ENCODE results near the gene NT5M. TPM values are rescaled to one million over a fixed set of nuclear protein-coding genes. Genes with fewer than 3 reads are reported as not detected.

Gene NT5M
- total RNA-seq, 6 experiments from 2014 or later: 0.51 to 3.0 (median 0.87) TPM

DNA sequence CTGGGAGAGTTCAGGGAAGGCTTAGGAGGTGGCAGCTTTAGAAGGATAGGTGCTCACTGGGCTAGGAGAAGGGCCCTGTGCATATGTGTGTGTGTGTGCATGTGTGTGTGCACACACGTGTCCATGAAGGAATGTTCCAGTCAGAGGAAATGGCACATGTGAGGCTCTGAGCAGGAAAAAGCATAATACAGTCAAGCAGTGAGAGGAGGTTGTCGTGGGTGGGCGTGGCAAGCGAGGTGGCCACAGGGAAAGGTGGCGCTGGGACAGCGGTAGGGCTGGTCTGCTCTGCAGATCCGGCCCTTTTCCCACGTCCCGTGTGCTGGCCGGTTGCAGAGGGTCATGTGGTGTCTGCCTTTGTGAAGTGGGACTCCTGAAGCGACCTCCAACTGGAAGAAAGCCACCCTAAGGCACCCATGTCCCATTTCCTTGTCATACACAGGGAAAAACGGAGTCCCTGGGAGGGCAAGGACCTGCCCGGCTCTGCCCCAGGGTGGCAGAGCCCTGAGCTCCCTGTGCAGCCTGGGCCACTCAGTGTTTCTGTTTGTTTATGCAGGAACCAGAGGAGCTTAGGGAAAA, 40.1 kb downstream of the NT5M start:
- ATAC-seq: no peak
- no peak overlapping the region for H3K4me3 ChIP-seq
- no peaks in the 10 kb centered on the region for H3K27me3 ChIP-seq
- DNase-seq: peak in 2 of 3 donors; percentile 16 to 19
- no peaks in the 10 kb centered on the region for H3K36me3 ChIP-seq
- no peaks in the 10 kb centered on the region for H3K4me1 ChIP-seq
- WGBS (ENCODE audit: insufficient coverage, low coverage, low lambda C conversion rate, missing lambda C conversion rate): no CpG with 5 or more reads among the region's 13 CpGs
- no peaks in the 10 kb centered on the region for H3K9me3 ChIP-seq
- no peak for TF ChIP-seq POLR2A (IDR thresholded peaks at IDR 0.05)
- TF ChIP-seq, protein P1, sequence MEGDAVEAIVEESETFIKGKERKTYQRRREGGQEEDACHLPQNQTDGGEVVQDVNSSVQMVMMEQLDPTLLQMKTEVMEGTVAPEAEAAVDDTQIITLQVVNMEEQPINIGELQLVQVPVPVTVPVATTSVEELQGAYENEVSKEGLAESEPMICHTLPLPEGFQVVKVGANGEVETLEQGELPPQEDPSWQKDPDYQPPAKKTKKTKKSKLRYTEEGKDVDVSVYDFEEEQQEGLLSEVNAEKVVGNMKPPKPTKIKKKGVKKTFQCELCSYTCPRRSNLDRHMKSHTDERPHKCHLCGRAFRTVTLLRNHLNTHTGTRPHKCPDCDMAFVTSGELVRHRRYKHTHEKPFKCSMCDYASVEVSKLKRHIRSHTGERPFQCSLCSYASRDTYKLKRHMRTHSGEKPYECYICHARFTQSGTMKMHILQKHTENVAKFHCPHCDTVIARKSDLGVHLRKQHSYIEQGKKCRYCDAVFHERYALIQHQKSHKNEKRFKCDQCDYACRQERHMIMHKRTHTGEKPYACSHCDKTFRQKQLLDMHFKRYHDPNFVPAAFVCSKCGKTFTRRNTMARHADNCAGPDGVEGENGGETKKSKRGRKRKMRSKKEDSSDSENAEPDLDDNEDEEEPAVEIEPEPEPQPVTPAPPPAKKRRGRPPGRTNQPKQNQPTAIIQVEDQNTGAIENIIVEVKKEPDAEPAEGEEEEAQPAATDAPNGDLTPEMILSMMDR (IDR thresholded peaks at IDR 0.05): no peak
- intact Hi-C loops (cut with DNase I): no loop called here
- H3K27ac ChIP-seq: no peak overlapping the region

DNA sequence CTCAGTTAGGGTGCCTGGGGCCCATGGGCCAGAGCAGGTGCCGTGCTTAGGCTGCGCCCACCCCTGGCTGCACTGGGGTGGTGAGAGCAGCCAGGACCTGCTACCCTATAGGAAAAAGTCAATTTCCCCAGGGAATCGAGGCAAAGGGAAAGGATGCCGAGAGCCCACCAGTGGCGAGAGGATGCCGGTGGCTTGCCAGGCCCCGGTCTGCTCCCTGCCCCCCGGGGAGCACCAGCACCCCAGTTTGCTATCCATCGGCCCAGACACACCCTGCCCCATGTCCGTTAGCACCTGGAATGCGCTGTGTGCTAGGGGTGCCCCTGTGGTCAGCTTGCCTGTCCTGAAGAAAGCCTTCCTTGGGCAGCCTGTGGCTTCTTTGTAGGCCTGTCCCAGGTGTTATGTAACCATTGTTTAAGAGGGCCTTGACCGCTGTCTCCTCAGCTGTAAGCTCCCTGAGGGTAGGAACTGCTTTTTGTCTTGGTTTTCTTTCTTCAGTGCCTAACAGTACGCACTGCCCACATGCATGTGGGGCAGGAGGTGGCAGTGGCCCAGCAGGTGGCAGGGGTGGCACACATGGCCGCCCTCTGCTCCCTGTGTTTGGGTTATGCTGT, 40.8 kb downstream of the NT5M start:
- H3K9me3 ChIP-seq: no peaks in the 10 kb centered on the region
- no peaks in the 10 kb centered on the region for H3K27me3 ChIP-seq
- no peak for TF ChIP-seq POLR2A (IDR thresholded peaks at IDR 0.05)
- TF ChIP-seq, protein P1 (IDR thresholded peaks at IDR 0.05): no peak
- H3K36me3 ChIP-seq: no peaks in the 10 kb centered on the region
- DNase-seq (peak in 2 of 3 donors; percentile 19 to 33), ATAC-seq (no peak)
- no peaks in the 10 kb centered on the region for H3K4me1 ChIP-seq
- intact Hi-C loops (cut with DNase I): no loop called here
- H3K4me3 ChIP-seq: no peak overlapping the region
- 95% methylated on average over 10 of the region's 14 CpGs for WGBS (ENCODE audit: insufficient coverage, low coverage, low lambda C conversion rate, missing lambda C conversion rate)
- no peak overlapping the region for H3K27ac ChIP-seq

DNA sequence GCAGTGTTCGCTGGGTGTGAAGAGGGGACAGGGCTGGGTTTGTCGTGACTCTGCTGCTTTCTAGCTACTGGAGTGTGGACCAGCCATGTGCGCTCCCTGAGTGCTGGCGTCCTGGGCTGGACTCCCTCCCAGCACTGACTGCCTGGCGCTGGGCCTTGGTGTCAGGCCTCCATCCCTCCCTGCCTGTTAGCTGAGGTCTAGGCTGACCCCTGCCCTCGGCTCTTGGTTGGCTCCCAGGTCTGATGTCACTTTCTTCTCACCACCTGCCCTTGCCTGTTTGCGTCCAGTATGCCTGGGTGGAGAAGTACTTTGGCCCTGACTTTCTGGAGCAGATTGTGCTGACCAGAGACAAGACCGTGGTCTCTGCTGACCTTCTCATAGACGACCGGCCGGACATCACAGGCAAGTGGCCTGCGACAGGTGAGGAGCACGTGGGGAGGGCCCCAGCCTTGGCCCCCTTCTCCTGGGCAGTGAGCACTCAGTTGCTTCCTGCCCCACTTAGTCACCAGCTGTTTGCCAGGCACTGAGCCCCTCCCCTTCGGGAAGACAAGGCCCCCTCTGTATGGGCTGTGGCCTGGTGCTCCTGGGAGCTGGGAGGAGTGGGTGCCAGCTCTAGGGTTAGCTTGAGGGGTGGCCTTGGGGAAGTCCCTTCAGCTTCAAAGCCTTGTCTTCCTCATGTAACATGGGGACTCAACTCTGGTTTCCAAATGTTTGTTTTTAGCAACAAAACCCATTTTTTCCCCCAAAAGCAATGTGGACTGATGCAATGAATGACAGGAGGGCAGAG, 41.5 kb downstream of the NT5M start:
- Histone ChIP-seq H3K27me3 (no peaks in the 10 kb centered on the region), H3K27ac (no peak overlapping the region), H3K4me1 (peaks cover 0 to 5% (median 0%) of the 10 kb centered on the region in 4 donors), H3K9me3 (no peaks in the 10 kb centered on the region), H3K36me3 (no peaks in the 10 kb centered on the region), H3K4me3 (no peak overlapping the region)
- DNase-seq (peak in 2 of 3 donors; percentile 36 to 49), ATAC-seq (peak in 2 of 4 donors; percentile 11 to 31)
- WGBS (ENCODE audit: insufficient coverage, low coverage, low lambda C conversion rate, missing lambda C conversion rate): no CpG with 5 or more reads among the region's 14 CpGs
- TF ChIP-seq, protein P1 (IDR thresholded peaks at IDR 0.05): no peak
- TF ChIP-seq POLR2A (IDR thresholded peaks at IDR 0.05): no peak
- intact Hi-C loops (cut with DNase I): no loop called here

DNA sequence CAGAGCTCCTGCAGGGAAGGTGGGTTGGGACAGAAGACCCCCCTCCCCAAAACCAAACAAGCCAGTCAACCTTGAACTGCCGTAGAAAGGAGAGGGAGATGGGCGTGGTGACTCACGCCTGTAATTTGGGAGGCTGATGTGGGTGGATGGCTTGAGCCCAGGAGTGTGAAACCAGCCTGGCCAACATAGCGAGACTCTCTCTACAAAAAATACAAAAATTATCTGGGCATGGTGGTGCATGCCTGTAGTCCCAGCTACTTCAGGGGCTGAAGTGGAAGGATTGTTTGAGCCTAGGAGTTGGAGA, 42.1 kb downstream of the NT5M start:
- no peak overlapping the region for H3K4me3 ChIP-seq
- DNase-seq: peak in 2 of 3 donors; percentile 11
- TF ChIP-seq POLR2A (IDR thresholded peaks at IDR 0.05): no peak
- TF ChIP-seq, protein P1 (IDR thresholded peaks at IDR 0.05): no peak
- no peaks in the 10 kb centered on the region for H3K9me3 ChIP-seq
- no peak overlapping the region for H3K27ac ChIP-seq
- peaks cover 0 to 5% (median 0%) of the 10 kb centered on the region in 4 donors for H3K4me1 ChIP-seq
- intact Hi-C loops (cut with DNase I): no loop called here
- ATAC-seq: no peak
- no peaks in the 10 kb centered on the region for H3K36me3 ChIP-seq
- H3K27me3 ChIP-seq: no peaks in the 10 kb centered on the region
- WGBS (ENCODE audit: insufficient coverage, low coverage, low lambda C conversion rate, missing lambda C conversion rate): no CpG with 5 or more reads among the region's 4 CpGs
